Tibial artery (tissue), 4 donors: ENCODE measurements around the gene CNKSR1.

Experiments used
- DNase-seq, 2 donors: peaks; one replicate each; pipeline ENCODE4 v3.0.0-alpha.2; 2019
- H3K27ac ChIP-seq, 2 donors: fragments of 200-600 bp; sonication (generic) in 1 of 2; 1 replicate in 1 of 2; 2 replicates in 1 of 2; pipeline ENCODE4 v1.5.1; 2018 to 2019; ENCODE audit warnings: mild to moderate bottlenecking in 1 of 2
- H3K27me3 ChIP-seq, 2 donors: fragments of 200-600 bp; sonication (generic) in 1 of 2; one replicate each; pipeline versions ENCODE4 v1.5.1 to v1.6.0; 2016 to 2019
- H3K36me3 ChIP-seq, 3 donors: fragments of 200-600 bp; sonication (generic) in 2 of 3; one replicate each; pipeline ENCODE4 v1.5.1; 2016 to 2019; ENCODE audit warnings: mild to moderate bottlenecking in 2 of 3
- H3K4me1 ChIP-seq, 4 donors: fragments of 200-600 bp; sonication (generic) in 2 of 4; 1 replicate in 3 of 4; 2 replicates in 1 of 4; pipeline ENCODE4 v1.5.1; 2016 to 2019
- H3K4me3 ChIP-seq, 2 donors: fragments of 200-600 bp; sonication (generic) in 1 of 2; 1 replicate in 1 of 2; 2 replicates in 1 of 2; pipeline ENCODE4 v1.5.1; 2018 to 2019; ENCODE audit warnings: mild to moderate bottlenecking in 2 of 2
- H3K9me3 ChIP-seq, 3 donors: fragments of 200-600 bp; sonication (generic) in 1 of 3; one replicate each; pipeline ENCODE4 v1.5.1; 2016 to 2019
- CTCF ChIP-seq, 2 experiments: fragments of 200-600 bp in 1 of 2; fragments of 450-650 bp in 1 of 2; IDR thresholded peaks; one replicate each; pipeline ENCODE4 v1.5.1; 2017 to 2019; ENCODE audit warnings: antibody characterized with exemption in 2 of 2, mild to moderate bottlenecking in 1 of 2, moderate library complexity in 1 of 2
- intact Hi-C: fragments of 100-400 bp; cut with DNase I; formaldehyde crosslinking; loops from one replicate; pipeline ENCODE4 v1.15.0; 2023; ENCODE audit warnings: low total_unique reads

The CNKSR1 gene

DNA sequence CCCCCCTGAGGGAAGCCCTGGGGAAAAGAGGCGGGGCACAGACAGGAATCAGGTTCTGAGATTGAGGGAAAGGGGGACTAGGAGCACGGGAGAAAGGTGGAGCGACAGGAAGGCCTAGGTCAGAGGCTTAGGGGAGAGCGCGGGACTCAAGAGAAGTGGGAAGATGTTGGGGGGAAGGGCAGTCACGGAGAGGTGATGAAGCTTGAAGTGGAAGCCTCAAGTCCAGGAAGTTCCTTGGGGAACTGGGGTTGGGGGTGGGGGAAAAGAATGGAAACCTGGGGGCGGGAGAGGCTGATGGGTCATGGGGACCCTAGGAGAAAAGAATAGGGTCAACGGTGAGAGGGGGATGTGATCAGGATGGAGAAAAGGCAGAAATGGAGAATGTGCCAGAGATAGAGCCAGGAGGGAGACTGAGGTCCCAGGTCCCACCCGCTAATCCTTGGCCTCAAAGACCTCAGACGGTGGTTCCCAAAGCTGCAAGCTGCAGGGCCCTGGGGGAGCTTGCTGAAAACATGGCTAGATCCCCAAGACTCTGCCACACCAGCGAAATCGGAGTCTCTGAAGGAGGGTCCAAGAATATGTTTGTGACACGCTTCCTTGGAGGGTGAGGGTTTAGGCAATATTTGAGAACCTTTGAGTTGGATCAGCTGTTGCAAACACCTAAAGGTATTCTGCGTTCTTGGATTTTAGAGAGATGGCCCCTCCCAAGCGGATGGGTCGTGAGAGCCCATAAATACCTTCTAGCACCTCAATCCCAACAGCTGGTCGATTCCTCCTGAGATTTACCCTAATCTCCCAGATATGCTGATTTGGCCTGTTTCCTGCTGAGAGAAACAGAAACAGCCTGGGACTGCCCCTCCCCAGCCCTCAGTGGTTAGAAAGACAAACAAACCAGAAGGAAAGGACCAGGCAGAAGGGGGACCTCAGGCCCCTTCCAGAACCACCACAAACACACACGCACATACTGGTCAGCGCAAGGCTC, 12.1 kb upstream of the CNKSR1 start:
- no peaks in the 10 kb centered on the region for H3K36me3 ChIP-seq
- no peak for DNase-seq
- no peak overlapping the region for H3K4me3 ChIP-seq
- H3K27ac ChIP-seq: peak overlapping the region; percentile 26 to 52
- TF ChIP-seq CTCF (IDR thresholded peaks at IDR 0.05): no peak
- intact Hi-C loops: loop anchor here (5.0 kb wide), 1 partner anchor 53 kb away; the partner anchor contains the start of gene PDIK1L
- peaks cover 0 to 32% (median 23%) of the 10 kb centered on the region in 4 donors for H3K4me1 ChIP-seq
- peaks cover 0 to 6% of the 10 kb centered on the region in 2 donors for H3K27me3 ChIP-seq
- H3K9me3 ChIP-seq: no peaks in the 10 kb centered on the region

GRCh38 chr1:26166719-26167281, 10.5 kb upstream of the CNKSR1 start:
- no peak overlapping the region for H3K4me3 ChIP-seq
- intact Hi-C loops: no loop called here
- TF ChIP-seq CTCF (IDR thresholded peaks at IDR 0.05): no peak

DNA sequence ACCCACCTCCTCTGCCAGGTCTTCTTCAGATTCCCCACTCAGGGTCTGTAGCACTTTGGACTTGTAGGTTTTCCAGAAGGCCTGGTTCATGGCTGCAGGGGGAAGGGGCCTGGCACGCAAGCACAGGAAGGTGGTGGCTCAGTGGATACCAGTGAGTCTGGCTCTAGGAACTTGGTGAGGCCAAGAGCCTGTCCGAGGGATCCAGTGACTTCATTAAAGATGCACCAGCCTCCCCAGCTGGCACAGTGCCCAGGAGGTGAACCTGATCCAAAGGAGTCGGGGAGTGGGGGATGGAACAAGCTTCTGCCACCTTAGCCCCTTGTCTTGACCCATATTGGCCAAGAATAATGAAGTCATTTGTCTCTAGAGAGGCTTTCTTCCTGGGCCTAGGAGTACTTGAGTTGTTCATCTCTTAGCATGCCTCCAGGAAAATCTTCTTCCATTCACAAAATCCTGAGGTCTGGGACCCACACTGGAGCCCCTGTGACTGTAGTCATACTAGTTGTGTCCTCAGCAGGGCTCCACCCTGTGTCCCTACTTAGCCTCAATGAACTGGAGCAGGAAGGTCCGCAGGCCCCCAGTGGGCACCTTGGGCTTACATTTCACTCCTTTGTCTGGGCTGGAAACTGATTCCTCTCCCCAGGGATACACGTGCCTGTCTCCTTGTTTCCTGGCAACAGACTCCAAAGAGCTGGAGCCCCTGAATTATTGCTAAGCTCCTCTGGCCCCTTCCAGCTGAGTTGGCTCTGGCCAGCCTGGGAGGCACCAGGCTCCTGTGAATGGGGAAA, 8.7 kb upstream of the CNKSR1 start, which contains the start of gene C1orf232:
Gene C1orf232, minus strand, starts transcription at position 554 of the 788 bp plus-strand sequence. Its CDS starts 464 bp downstream, at position 90.
- Histone ChIP-seq H3K4me1 (peaks cover 0 to 32% (median 22%) of the 10 kb centered on the region in 4 donors), H3K36me3 (peaks cover 0 to 4% (median 0%) of the 10 kb centered on the region in 3 donors), H3K27ac (peak within 1 kb of the TSS; percentile 64 to 79), H3K9me3 (no peaks in the 10 kb centered on the region), H3K27me3 (no peaks in the 10 kb centered on the region), H3K4me3 (peak within 1 kb of the TSS; percentile 80)
- no peak for TF ChIP-seq CTCF (IDR thresholded peaks at IDR 0.05)
- intact Hi-C loops: loop anchor here (1.0 kb wide), 1 partner anchor 22 kb away; no protein-coding TSS in a partner anchor
- DNase-seq: no peak

More at GRCh38 chr1:26166719-26167281, 10.5 kb upstream of the CNKSR1 start:
- DNase-seq: no peak
- Histone ChIP-seq H3K27ac (no peak overlapping the region), H3K4me1 (peaks cover 0 to 38% (median 26%) of the 10 kb centered on the region in 4 donors), H3K36me3 (peaks cover 0 to 4% (median 0%) of the 10 kb centered on the region in 3 donors), H3K9me3 (no peaks in the 10 kb centered on the region), H3K27me3 (no peaks in the 10 kb centered on the region)

DNA sequence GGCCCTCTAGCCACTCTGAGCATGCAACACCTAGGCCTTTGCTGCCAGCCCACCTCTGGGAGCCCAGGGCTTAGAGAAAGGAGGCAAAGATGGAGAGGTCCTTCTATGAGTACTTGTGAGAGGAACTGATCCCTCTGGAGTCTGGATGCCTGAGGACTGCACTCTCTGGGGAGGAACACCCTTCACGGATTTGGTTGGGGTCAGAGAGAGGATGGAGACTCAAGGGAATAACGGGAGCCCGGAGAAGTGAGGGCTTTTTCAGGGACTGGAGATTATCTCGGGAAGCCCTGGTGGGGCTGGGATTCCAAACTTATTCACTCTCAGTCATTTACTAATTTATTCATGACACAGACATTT, 8.1 kb upstream of the CNKSR1 start:
- Histone ChIP-seq H3K4me3 (peak overlapping the region; percentile 80), H3K27ac (peak overlapping the region; percentile 64 to 79)
- intact Hi-C loops: loop anchor here (1.0 kb wide), 1 partner anchor 23 kb away; no protein-coding TSS in a partner anchor

More for the DNA sequence above, 8.1 kb upstream of the CNKSR1 start:
- Histone ChIP-seq H3K9me3 (no peaks in the 10 kb centered on the region), H3K4me1 (peaks cover 0 to 26% (median 17%) of the 10 kb centered on the region in 4 donors), H3K27me3 (no peaks in the 10 kb centered on the region), H3K36me3 (peaks cover 0 to 4% (median 0%) of the 10 kb centered on the region in 3 donors)
- DNase-seq: no peak
- TF ChIP-seq CTCF (IDR thresholded peaks at IDR 0.05): no peak
